SK-N-SH (cell line): Measurements from ENCODE around the gene TMEM87A. TPM values are rescaled to one million over a fixed set of nuclear protein-coding genes. Genes with fewer than 3 reads are reported as not detected.

Source experiments
- CTCF ChIA-PET: fragments of 300-600, 350-600 bp; formaldehyde crosslinking; extraction: SDS; loops from one replicate; lab custom pipeline; 2021; lab: Yijun Ruan, JAX
- POLR2A ChIA-PET: fragments of 350-600 bp; sonication (Branson Sonifier 250); formaldehyde crosslinking; extraction: SDS; loops from one replicate; lab custom pipeline; 2020; ENCODE audit warnings: antibody characterized with exemption, inconsistent platforms; lab: Yijun Ruan, JAX
- DNase-seq: peaks from one replicate; pipeline ENCODE4 v3.0.0; 2012
- H2AFZ ChIP-seq: fragments of 200-600 bp; sonication (generic); 2 replicates; pipeline ENCODE4 v1.8.1; 2016; ENCODE audit warnings: antibody characterized with exemption, mild to moderate bottlenecking, low read depth
- H3F3A ChIP-seq: fragments of 200-600 bp; sonication (generic); replicated peaks from 2 replicates; pipeline ENCODE3; 2016; ENCODE audit warnings: antibody characterized with exemption, mild to moderate bottlenecking; ENCODE audit not compliant: insufficient read depth
- H3K27ac ChIP-seq, 2 experiments: fragments of 200-500 bp in 1 of 2; fragments of 200-600 bp in 1 of 2; sonication (Bioruptor generic) in 1 of 2; sonication (generic), shearing (Covaris generic) in 1 of 2; 2 replicates each; pipeline versions ENCODE4 v1.5.1 to v1.6.1; 2014 to 2016; ENCODE audit warnings: low read depth in 2 of 2, inconsistent platforms in 1 of 2, low read length in 1 of 2, mild to moderate bottlenecking in 1 of 2, mixed read lengths in 1 of 2
- H3K27me3 ChIP-seq: fragments of 200-600 bp; sonication (generic), shearing (Covaris generic); 2 replicates; pipeline ENCODE4 v1.6.1; 2016; ENCODE audit warnings: mixed run types; ENCODE audit not compliant: insufficient read depth
- H3K36me3 ChIP-seq, 2 experiments: fragments of 200-500 bp in 1 of 2; fragments of 200-600 bp in 1 of 2; sonication (Bioruptor generic) in 1 of 2; sonication (generic) in 1 of 2; replicated peaks in 1 of 2; 2 replicates each; pipeline versions ENCODE3 to v1.5.1; 2014 to 2016; ENCODE audit warnings: low read length in 1 of 2, mild to moderate bottlenecking in 1 of 2; ENCODE audit not compliant: insufficient read depth in 2 of 2, control insufficient read depth in 1 of 2
- H3K4me1 ChIP-seq, 2 experiments: fragments of 200-500 bp in 1 of 2; fragments of 200-600 bp in 1 of 2; sonication (Bioruptor generic) in 1 of 2; sonication (generic), shearing (Covaris generic) in 1 of 2; 2 replicates each; pipeline versions ENCODE4 v1.5.1 to v1.6.1; 2014 to 2016; ENCODE audit warnings: low read depth in 1 of 2, low read length in 1 of 2, mixed run types in 1 of 2; ENCODE audit not compliant: insufficient read depth in 2 of 2, control insufficient read depth in 1 of 2
- H3K4me2 ChIP-seq: fragments of 200-600 bp; sonication (generic), shearing (Covaris generic); 2 replicates; pipeline ENCODE4 v1.6.1; 2017; ENCODE audit warnings: mixed run types
- H3K4me3 ChIP-seq, 2 experiments: fragments of 200-500 bp in 1 of 2; fragments of 200-600 bp in 1 of 2; sonication (Bioruptor generic) in 1 of 2; sonication (generic), shearing (Covaris generic) in 1 of 2; 2 replicates each; pipeline versions ENCODE4 v1.5.1 to v1.8.1; 2014 to 2016; ENCODE audit warnings: low read depth in 2 of 2, inconsistent platforms in 1 of 2, low read length in 1 of 2, mild to moderate bottlenecking in 1 of 2, mixed read lengths in 1 of 2, moderate library complexity in 1 of 2
- H3K79me2 ChIP-seq: fragments of 200-600 bp; sonication (generic); 2 replicates; pipeline ENCODE4 v1.8.1; 2017; ENCODE audit warnings: mild to moderate bottlenecking; ENCODE audit not compliant: insufficient read depth
- H3K9ac ChIP-seq: fragments of 200-600 bp; sonication (generic); 2 replicates; pipeline ENCODE4 v1.6.1; 2017; ENCODE audit warnings: mixed run types
- H3K9me2 ChIP-seq: fragments of 200-600 bp; sonication (generic); 2 replicates; pipeline ENCODE4 v1.6.1; 2017; ENCODE audit warnings: mixed run types
- H3K9me3 ChIP-seq: fragments of 200-600 bp; sonication (generic); 2 replicates; pipeline ENCODE4 v1.6.1; 2017; ENCODE audit warnings: mixed run types, mild to moderate bottlenecking, moderate library complexity
- H4K20me1 ChIP-seq: fragments of 200-600 bp; sonication (generic); 2 replicates; pipeline ENCODE4 v1.6.1; 2017; ENCODE audit warnings: mild to moderate bottlenecking, mixed run types; ENCODE audit not compliant: insufficient read depth
- ELF1 ChIP-seq: IDR thresholded peaks from 2 replicates; pipeline ENCODE4 v1.4.0; 2012
- FOSL2 ChIP-seq: IDR thresholded peaks from 2 replicates; pipeline ENCODE4 v1.4.0; 2012; ENCODE audit warnings: low read depth, mild to moderate bottlenecking, moderate library complexity, borderline replicate concordance
- GATA2 ChIP-seq: sonication (generic); formaldehyde crosslinking; IDR thresholded peaks from 2 replicates; pipeline ENCODE4 v1.5.0; 2020; ENCODE audit warnings: mild to moderate bottlenecking, missing genetic modification reagents
- JUND ChIP-seq: IDR thresholded peaks from 2 replicates; pipeline ENCODE4 v1.4.0; 2012
- MXI1 ChIP-seq: IDR thresholded peaks from 2 replicates; pipeline ENCODE4 v1.6.1; 2012; ENCODE audit warnings: mild to moderate bottlenecking, low read depth, low read length, improper control_type of control experiment
- RCOR1 ChIP-seq: fragments of 150-350 bp; IDR thresholded peaks from 2 replicates; pipeline ENCODE4 v1.6.1; 2017; ENCODE audit warnings: antibody characterized with exemption, low read length
- REST ChIP-seq: IDR thresholded peaks from 2 replicates; pipeline ENCODE4 v1.6.1; 2012; ENCODE audit warnings: mild to moderate bottlenecking, low read depth, low read length, moderate library complexity
- SMC3 ChIP-seq: IDR thresholded peaks from 2 replicates; pipeline ENCODE4 v1.6.1; 2012; ENCODE audit warnings: low read depth, low read length, improper control_type of control experiment
- TAF1 ChIP-seq: IDR thresholded peaks from 2 replicates; pipeline ENCODE4 v1.6.1; 2012; ENCODE audit warnings: low read depth, mild to moderate bottlenecking, low read length, moderate library complexity, borderline replicate concordance
- WGBS: methylation state at CpG from one replicate; pipeline ENCODE4 v1.1.6; 2017; ENCODE audit warnings: low lambda C conversion rate; 5-methylcytosine and 5-hydroxymethylcytosine counted together
- polyA plus RNA-seq, 3 experiments: library from polyadenylated mRNA; depleted of rRNA; stranded (reverse); fragments of >200 nt; gene quantifications; 2 replicates each; pipeline ENCODE4 v1.2.3, GENCODE V29; 2012
- TF ChIP-seq, protein P1 (sequence below): IDR thresholded peaks from 2 replicates; pipeline ENCODE4 v1.4.0; 2012; ENCODE audit warnings: low read depth, borderline replicate concordance

The TMEM87A gene
- polyA plus RNA-seq, 1 of the 3 experiments (the other 2 are of a cell fraction), result 20.8 TPM

GRCh38 chr15:42264795-42265194 is 8.4 kb downstream of the TMEM87A start:
- Histone ChIP-seq H3K4me1 (no peaks in the 10 kb centered on the region), H3K4me2 (no peak overlapping the region), H3K36me3 (peaks cover 56 to 81% of the 10 kb centered on the region in 2 experiments), H3K27me3 (no peaks in the 10 kb centered on the region), H3K9ac (no peak overlapping the region), H3F3A (peaks cover 4% of the 10 kb centered on the region), H3K27ac (no peak overlapping the region), H4K20me1 (no peaks in the 10 kb centered on the region; the same call in 1 of the 2 replicates), H3K9me3 (no peaks in the 10 kb centered on the region), H3K9me2 (no peaks in the 10 kb centered on the region), H2AFZ (no peak overlapping the region), H3K4me3 (no peak overlapping the region), H3K79me2 (peaks cover 77% of the 10 kb centered on the region)
- ChIA-PET CTCF (interaction anchor here (0.9 kb wide), 1 partner anchor 18 kb away, joined by 3 read pairs; no protein-coding TSS in a partner anchor), POLR2A (no interaction called here)
- TF ChIP-seq GATA2 (no peak), RCOR1 (no peak), TAF1 (no peak)
- no peak for DNase-seq
- WGBS, result 96% methylated on average over 5 of the region's 5 CpGs

DNA sequence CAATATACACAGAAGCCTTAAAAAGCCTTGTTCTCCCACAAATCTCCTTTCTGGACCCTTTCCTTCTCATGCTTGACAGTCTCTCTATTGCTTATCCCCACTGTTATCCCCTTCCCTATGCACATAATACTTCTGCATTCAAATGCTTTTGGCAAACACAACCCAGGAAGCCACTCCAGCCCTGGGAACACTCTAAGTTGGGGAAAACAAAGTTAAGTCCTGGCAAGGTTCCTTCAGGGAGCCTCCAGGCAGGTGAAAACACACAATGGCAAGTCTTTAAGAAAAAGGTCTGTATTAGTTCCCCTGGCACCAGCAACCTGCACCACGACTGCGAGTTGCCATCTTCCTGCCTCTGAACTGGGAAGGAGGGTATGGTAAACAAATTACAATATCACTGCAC is 19.9 kb downstream of the TMEM87A start:
- Histone ChIP-seq H3K79me2 (peaks cover 13% of the 10 kb centered on the region; the same call in 1 of the 2 replicates), H3K9ac (no peak overlapping the region), H3K36me3 (peaks cover 44 to 67% of the 10 kb centered on the region in 2 experiments), H2AFZ (no peak overlapping the region), H3F3A (peaks cover 5% of the 10 kb centered on the region), H3K4me1 (no peaks in the 10 kb centered on the region), H3K9me3 (peaks cover 3% of the 10 kb centered on the region; the same call in 1 of the 2 replicates), H4K20me1 (no peaks in the 10 kb centered on the region), H3K27ac (no peak overlapping the region), H3K27me3 (no peaks in the 10 kb centered on the region), H3K9me2 (no peaks in the 10 kb centered on the region), H3K4me3 (no peak overlapping the region), H3K4me2 (no peak overlapping the region)
- WGBS, result 100% methylated on average over 2 of the region's 2 CpGs
- POLR2A ChIA-PET, result no interaction called here
- TF ChIP-seq SMC3, result no peak
- TF ChIP-seq ELF1, result no peak
- no peak for TF ChIP-seq FOSL2
- TF ChIP-seq MXI1, result no peak
- TF ChIP-seq JUND, result no peak
- TF ChIP-seq, protein P1, sequence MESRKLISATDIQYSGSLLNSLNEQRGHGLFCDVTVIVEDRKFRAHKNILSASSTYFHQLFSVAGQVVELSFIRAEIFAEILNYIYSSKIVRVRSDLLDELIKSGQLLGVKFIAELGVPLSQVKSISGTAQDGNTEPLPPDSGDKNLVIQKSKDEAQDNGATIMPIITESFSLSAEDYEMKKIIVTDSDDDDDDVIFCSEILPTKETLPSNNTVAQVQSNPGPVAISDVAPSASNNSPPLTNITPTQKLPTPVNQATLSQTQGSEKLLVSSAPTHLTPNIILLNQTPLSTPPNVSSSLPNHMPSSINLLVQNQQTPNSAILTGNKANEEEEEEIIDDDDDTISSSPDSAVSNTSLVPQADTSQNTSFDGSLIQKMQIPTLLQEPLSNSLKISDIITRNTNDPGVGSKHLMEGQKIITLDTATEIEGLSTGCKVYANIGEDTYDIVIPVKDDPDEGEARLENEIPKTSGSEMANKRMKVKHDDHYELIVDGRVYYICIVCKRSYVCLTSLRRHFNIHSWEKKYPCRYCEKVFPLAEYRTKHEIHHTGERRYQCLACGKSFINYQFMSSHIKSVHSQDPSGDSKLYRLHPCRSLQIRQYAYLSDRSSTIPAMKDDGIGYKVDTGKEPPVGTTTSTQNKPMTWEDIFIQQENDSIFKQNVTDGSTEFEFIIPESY, result no peak
- no peak for TF ChIP-seq REST
- CTCF ChIA-PET, result interaction anchor here (1.2 kb wide), 1 partner anchor 14 kb away, joined by 3 read pairs; no protein-coding TSS in a partner anchor
- DNase-seq, result no peak
